ENCODE results near the gene PARK7. TPM values are rescaled to one million over a fixed set of nuclear protein-coding genes. Genes with fewer than 3 reads are reported as not detected.

PARK7 gene
- polyA plus RNA-seq, 1 experiment = 479 TPM

GRCh38 chr1:8026153-8026975, 64.9 kb downstream of the PARK7 start, which contains the start of gene ERRFI1:
Gene ERRFI1, minus strand, starts transcription at chr1:8026309. Its CDS starts 10,690 bp downstream, at chr1:8015619.
- POLR2A ChIA-PET = interaction anchor here (0.6 to 1.8 kb wide), 14 partner anchors 11 to 317 kb away, joined by 3 to 7 read pairs (median 4); no protein-coding TSS in a partner anchor
- Histone ChIP-seq H3K27me3 (ENCODE audit: control insufficient read depth, insufficient read depth, low read length) (no peaks in the 10 kb centered on the region), H3K4me3 (ENCODE audit: low read depth, low read length) (peak within 1 kb of the TSS; percentile 80), H3K9me3 (ENCODE audit: control insufficient read depth, insufficient read depth, low read length) (no peaks in the 10 kb centered on the region), H3K27ac (ENCODE audit: low read depth, low read length) (peak within 1 kb of the TSS; percentile 88)
- CTCF ChIA-PET = interaction anchor here (1.0 kb wide), 1 partner anchor 68 kb away, joined by 3 read pairs; no protein-coding TSS in a partner anchor
- no peak for TF ChIP-seq CTCF (IDR thresholded peaks at IDR 0.05; ENCODE audit: low read depth, low read length)
- peak; percentile 82 for DNase-seq (ENCODE audit: low read depth, low spot score)

- ChIA-PET CTCF (interaction anchor here (0.7 to 1.0 kb wide), 2 partner anchors 52 to 68 kb away, joined by 3 read pairs; no protein-coding TSS in a partner anchor), POLR2A (interaction anchor here (0.6 to 1.8 kb wide), 14 partner anchors 9 to 316 kb away, joined by 3 to 7 read pairs (median 4); no protein-coding TSS in a partner anchor)
- no peak for TF ChIP-seq CTCF (IDR thresholded peaks at IDR 0.05; ENCODE audit: low read depth, low read length)
- H3K27me3 ChIP-seq (ENCODE audit: control insufficient read depth, insufficient read depth, low read length) = no peaks in the 10 kb centered on the region
- peak overlapping the region; percentile 88 for H3K27ac ChIP-seq (ENCODE audit: low read depth, low read length)
- H3K4me3 ChIP-seq (ENCODE audit: low read depth, low read length) = peak overlapping the region; percentile 72
- H3K9me3 ChIP-seq (ENCODE audit: control insufficient read depth, insufficient read depth, low read length) = no peaks in the 10 kb centered on the region
- DNase-seq (ENCODE audit: low read depth, low spot score) = no peak
Measured at GRCh38 chr1:8026976-8027747, 65.7 kb downstream of the PARK7 start.

- ChIA-PET CTCF (interaction anchor here (0.7 to 1.4 kb wide), 2 partner anchors 13 to 53 kb away, joined by 3 to 7 read pairs; no protein-coding TSS in a partner anchor), POLR2A (interaction anchor here (0.5 to 1.8 kb wide), 8 partner anchors 9 to 315 kb away, joined by 3 to 6 read pairs (median 4); no protein-coding TSS in a partner anchor)
- Histone ChIP-seq H3K27me3 (ENCODE audit: control insufficient read depth, insufficient read depth, low read length) (no peaks in the 10 kb centered on the region), H3K4me3 (ENCODE audit: low read depth, low read length) (peak overlapping the region; percentile 15; the same call in 1 of the 2 replicates), H3K9me3 (ENCODE audit: control insufficient read depth, insufficient read depth, low read length) (no peaks in the 10 kb centered on the region), H3K27ac (ENCODE audit: low read depth, low read length) (peak overlapping the region; percentile 88)
- no peak for DNase-seq (ENCODE audit: low read depth, low spot score)
- TF ChIP-seq CTCF (IDR thresholded peaks at IDR 0.05; ENCODE audit: low read depth, low read length) = no peak
Measured at GRCh38 chr1:8027748-8028570, 66.4 kb downstream of the PARK7 start.

- POLR2A ChIA-PET = interaction anchor here (0.8 kb wide), 1 partner anchor 11 kb away, joined by 4 read pairs; no protein-coding TSS in a partner anchor
- TF ChIP-seq CTCF (IDR thresholded peaks at IDR 0.05; ENCODE audit: low read depth, low read length) = no peak
- CTCF ChIA-PET = interaction anchor here (1.4 kb wide), 1 partner anchor 13 kb away, joined by 7 read pairs; no protein-coding TSS in a partner anchor
- H3K27ac ChIP-seq (ENCODE audit: low read depth, low read length) = no peak overlapping the region
- no peak for DNase-seq (ENCODE audit: low read depth, low spot score)
- H3K9me3 ChIP-seq (ENCODE audit: control insufficient read depth, insufficient read depth, low read length) = no peaks in the 10 kb centered on the region
- no peak overlapping the region for H3K4me3 ChIP-seq (ENCODE audit: low read depth, low read length)
- H3K27me3 ChIP-seq (ENCODE audit: control insufficient read depth, insufficient read depth, low read length) = no peaks in the 10 kb centered on the region
Measured at GRCh38 chr1:8028571-8028910, 67.0 kb downstream of the PARK7 start.

All from AG04450 (cell line).